K562 (cell line): ENCODE results near the gene SNAPC5. TPM values are rescaled to one million over a fixed set of nuclear protein-coding genes. Genes with fewer than 3 reads are reported as not detected.
A peak's percentile ranks its signal among the peaks of the same experiment; 100 is the strongest.

Experiments used
- BMI1 ChIP-seq: fragments of 150-350 bp; IDR thresholded peaks from 2 replicates; pipeline ENCODE4 v1.6.1; 2014; ENCODE audit warnings: low read length
- C11orf30 ChIP-seq: fragments of 450-650 bp; IDR thresholded peaks from 2 replicates; pipeline ENCODE4 v1.6.1; 2016; ENCODE audit warnings: low read depth, mild to moderate bottlenecking
- CXXC5 ChIP-seq: fragments of 250-450 bp; sonication (Bioruptor Pico); IDR thresholded peaks from 2 replicates; pipeline ENCODE4 v1.8.0; 2022; ENCODE audit warnings: inconsistent platforms, mild to moderate bottlenecking, moderate library complexity
- ESRRA ChIP-seq: fragments of 450-650 bp; IDR thresholded peaks from 2 replicates; pipeline ENCODE4 v1.6.1; 2014; ENCODE audit warnings: low read depth, mild to moderate bottlenecking, moderate library complexity, borderline replicate concordance
- FOXK2 ChIP-seq, 2 experiments: fragments of 450-650 bp; IDR thresholded peaks in 1 of 2; conservative IDR thresholded peaks in 1 of 2; 2 replicates each; pipeline ENCODE4 v1.6.1; 2016; ENCODE audit warnings: low read depth in 2 of 2, mild to moderate bottlenecking in 1 of 2
- GATA2 ChIP-seq: sonication (generic); formaldehyde crosslinking; IDR thresholded peaks from 2 replicates; pipeline ENCODE4 v1.4.0; 2020; ENCODE audit warnings: mild to moderate bottlenecking, missing genetic modification reagents
- GTF2A2 ChIP-seq: IDR thresholded peaks from 2 replicates; pipeline ENCODE4 v1.6.1; 2016; ENCODE audit warnings: mild to moderate bottlenecking, missing genetic modification characterization, missing compliant biosample characterization
- MCM3 ChIP-seq: fragments of 450-650 bp; IDR thresholded peaks from 2 replicates; pipeline ENCODE4 v1.6.1; 2016
- NELFE ChIP-seq: IDR thresholded peaks from 2 replicates; pipeline ENCODE4 v1.6.1; 2011; ENCODE audit warnings: mild to moderate bottlenecking; ENCODE audit not compliant: insufficient read depth, insufficient read length
- PRDM10 ChIP-seq: fragments of 450-650 bp; IDR thresholded peaks from 2 replicates; pipeline ENCODE4 v1.6.1; 2018; ENCODE audit not compliant: partially characterized antibody
- PRPF4 ChIP-seq: fragments of 200-400 bp; formaldehyde crosslinking; IDR thresholded peaks from one replicate; pipeline ENCODE4 v1.6.1; 2017; ENCODE audit warnings: low read length, low read depth, mild to moderate bottlenecking; ENCODE audit not compliant: insufficient read depth, poor library complexity, severe bottlenecking
- PYGO2 ChIP-seq: fragments of 450-650 bp; IDR thresholded peaks from 2 replicates; pipeline ENCODE4 v1.6.1; 2016; ENCODE audit warnings: mild to moderate bottlenecking, missing genetic modification characterization, moderate library complexity, missing compliant biosample characterization
- RFX7 ChIP-seq: fragments of 250-450 bp; sonication (Bioruptor Pico); IDR thresholded peaks from 2 replicates; pipeline ENCODE4 v1.5.1; 2021; ENCODE audit warnings: mild to moderate bottlenecking
- SMC3 ChIP-seq: conservative IDR thresholded peaks from 2 replicates; pipeline ENCODE4 v1.6.1; 2011; ENCODE audit warnings: low read depth, low read length, improper control_type of control experiment; ENCODE audit not compliant: insufficient read depth
- SP2 ChIP-seq: IDR thresholded peaks from 2 replicates; pipeline ENCODE4 v1.6.1; 2011; ENCODE audit warnings: mild to moderate bottlenecking, low read depth, low read length, moderate library complexity; ENCODE audit not compliant: poor library complexity, severe bottlenecking; ENCODE audit errors: extremely low read depth
- TCFL5 ChIP-seq: fragments of 250-450 bp; sonication (Bioruptor Pico); conservative IDR thresholded peaks from 2 replicates; pipeline ENCODE4 v1.6.1; 2021; ENCODE audit warnings: mild to moderate bottlenecking, moderate library complexity, matching md5 sums
- ZNF253 ChIP-seq: fragments of 250-450 bp; sonication (Bioruptor Pico); conservative IDR thresholded peaks from 2 replicates; pipeline ENCODE4 v1.6.1; 2021; ENCODE audit warnings: mild to moderate bottlenecking
- ZNF79 ChIP-seq: fragments of 250-450 bp; sonication (Bioruptor Pico); IDR thresholded peaks from 2 replicates; pipeline ENCODE4 v1.4.0; 2020; ENCODE audit warnings: low read depth, mild to moderate bottlenecking, moderate library complexity
- polyA plus RNA-seq, 8 experiments: library from polyadenylated mRNA; depleted of rRNA in 4 of 8; stranded (reverse) in 5 of 8; unstranded in 3 of 8; fragments of >200 nt; fragmentation: Nextera tagmentation in 2 of 8; fragmentation: Illumina TruSeq in 1 of 8; extraction: Ambion mirVana in 2 of 8; extraction: Trizol in 1 of 8; gene quantifications; 2 replicates each; pipeline versions ENCODE4 v1.2.1 to v1.2.3, GENCODE V29; 2011 to 2014; ENCODE audit warnings: inconsistent platforms in 1 of 8, missing spikeins in 1 of 8
- total RNA-seq, 7 experiments: library from RNA; depleted of rRNA in 6 of 7; stranded (reverse); fragments of >200 nt in 6 of 7; fragmentation: Illumina TruSeq in 2 of 7; extraction: Trizol in 2 of 7; gene quantifications; 2 replicates each; pipeline versions ENCODE4 v1.2.1 to v1.2.3, GENCODE V29; 2011 to 2021; ENCODE audit warnings: low replicate concordance in 1 of 7
- TF ChIP-seq, protein P1 (sequence below): sonication (generic); formaldehyde crosslinking; IDR thresholded peaks from 2 replicates; pipeline ENCODE4 v1.8.0; 2022; ENCODE audit warnings: mild to moderate bottlenecking, missing genetic modification reagents, borderline replicate concordance
- TF ChIP-seq, protein P2 (sequence below): sonication (generic); formaldehyde crosslinking; IDR thresholded peaks from 2 replicates; pipeline ENCODE4 v1.8.0; 2022; ENCODE audit warnings: mild to moderate bottlenecking, missing genetic modification reagents

Gene SNAPC5
- total and polyA plus RNA-seq, 9 of the 15 experiments (the other 6 are each of a cell fraction or from before 2014, with no cell fraction given), result 52.8 to 155 (median 96.5) TPM

DNA sequence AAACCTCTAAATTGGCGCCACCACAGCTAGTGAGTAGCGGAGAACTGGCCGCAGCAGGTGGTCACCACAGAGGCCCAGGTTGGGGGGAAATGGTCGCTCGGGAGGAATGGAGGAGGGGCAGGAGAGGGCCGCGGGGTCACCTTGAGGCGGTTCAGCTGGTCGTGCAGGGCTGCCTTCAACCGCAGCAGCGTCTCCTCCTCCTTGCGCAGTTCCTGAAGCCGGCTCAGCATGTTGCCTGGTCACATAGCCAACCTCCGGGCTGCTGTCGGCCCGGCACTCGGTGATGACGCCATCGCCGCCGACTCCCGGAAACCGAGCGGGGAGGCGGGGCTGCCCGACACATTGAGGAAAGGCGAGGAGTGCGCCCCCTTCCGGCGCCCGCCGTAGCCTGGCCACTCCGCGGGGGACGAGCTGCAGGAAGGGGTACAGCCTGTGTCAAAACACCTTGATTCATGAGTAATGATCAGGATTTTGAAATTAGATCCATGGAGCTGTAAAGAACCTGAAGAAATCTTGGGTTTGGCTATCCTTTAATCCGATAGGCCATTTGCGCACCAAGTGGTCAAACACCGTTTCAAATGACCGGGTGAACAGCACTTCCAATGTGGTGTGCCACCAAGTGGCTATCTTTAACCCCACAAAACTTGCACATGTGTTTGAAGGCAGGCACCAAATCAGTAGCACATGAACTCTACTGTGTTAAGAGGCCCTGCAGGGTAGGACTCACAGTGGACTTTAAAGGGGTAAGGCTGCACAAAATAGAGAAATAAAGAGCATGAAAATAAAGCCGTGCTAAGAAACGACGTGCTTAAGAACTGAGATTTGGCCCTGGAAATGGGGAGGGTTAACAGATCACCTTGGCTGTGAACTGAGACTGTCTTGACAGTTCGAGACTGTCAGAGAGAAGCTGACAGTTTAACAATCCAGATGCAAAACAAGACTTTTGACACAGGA is at the start of gene SNAPC5 (continued):
- TF ChIP-seq SP2 (no peak), ESRRA (peak; percentile 97), FOXK2 (conservative IDR thresholded peaks at IDR 0.05 in 1 of 2, IDR thresholded peaks at IDR 0.05 in 1 of 2; ENCODE audit: low read depth in 2 of 2) (peak; percentile 91 to 92), GATA2 (CRISPR knock-in tag) (no peak), ZNF79 (CRISPR knock-in tag) (no peak), SMC3 (peak; percentile 31), NELFE (no peak), BMI1 (no peak), PYGO2 (no peak), MCM3 (no peak), TCFL5 (CRISPR knock-in tag) (no peak), ZNF253 (peak; percentile 82), CXXC5 (CRISPR knock-in tag) (peak; percentile 67), RFX7 (CRISPR knock-in tag) (0 out of 2 replicates have a peak, but pooled peaks have one; percentile 76), C11orf30 (peak; percentile 95), PRPF4 (peak; percentile 38), PRDM10 (peak; percentile 56), GTF2A2 (tag) (no peak)
- TF ChIP-seq, protein P1, sequence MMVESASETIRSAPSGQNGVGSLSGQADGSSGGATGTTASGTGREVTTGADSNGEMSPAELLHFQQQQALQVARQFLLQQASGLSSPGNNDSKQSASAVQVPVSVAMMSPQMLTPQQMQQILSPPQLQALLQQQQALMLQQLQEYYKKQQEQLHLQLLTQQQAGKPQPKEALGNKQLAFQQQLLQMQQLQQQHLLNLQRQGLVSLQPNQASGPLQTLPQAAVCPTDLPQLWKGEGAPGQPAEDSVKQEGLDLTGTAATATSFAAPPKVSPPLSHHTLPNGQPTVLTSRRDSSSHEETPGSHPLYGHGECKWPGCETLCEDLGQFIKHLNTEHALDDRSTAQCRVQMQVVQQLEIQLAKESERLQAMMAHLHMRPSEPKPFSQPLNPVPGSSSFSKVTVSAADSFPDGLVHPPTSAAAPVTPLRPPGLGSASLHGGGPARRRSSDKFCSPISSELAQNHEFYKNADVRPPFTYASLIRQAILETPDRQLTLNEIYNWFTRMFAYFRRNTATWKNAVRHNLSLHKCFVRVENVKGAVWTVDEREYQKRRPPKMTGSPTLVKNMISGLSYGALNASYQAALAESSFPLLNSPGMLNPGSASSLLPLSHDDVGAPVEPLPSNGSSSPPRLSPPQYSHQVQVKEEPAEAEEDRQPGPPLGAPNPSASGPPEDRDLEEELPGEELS (CRISPR knock-in tag), result peak; percentile 86; the same call in 1 of the 2 replicates
- TF ChIP-seq, protein P2, sequence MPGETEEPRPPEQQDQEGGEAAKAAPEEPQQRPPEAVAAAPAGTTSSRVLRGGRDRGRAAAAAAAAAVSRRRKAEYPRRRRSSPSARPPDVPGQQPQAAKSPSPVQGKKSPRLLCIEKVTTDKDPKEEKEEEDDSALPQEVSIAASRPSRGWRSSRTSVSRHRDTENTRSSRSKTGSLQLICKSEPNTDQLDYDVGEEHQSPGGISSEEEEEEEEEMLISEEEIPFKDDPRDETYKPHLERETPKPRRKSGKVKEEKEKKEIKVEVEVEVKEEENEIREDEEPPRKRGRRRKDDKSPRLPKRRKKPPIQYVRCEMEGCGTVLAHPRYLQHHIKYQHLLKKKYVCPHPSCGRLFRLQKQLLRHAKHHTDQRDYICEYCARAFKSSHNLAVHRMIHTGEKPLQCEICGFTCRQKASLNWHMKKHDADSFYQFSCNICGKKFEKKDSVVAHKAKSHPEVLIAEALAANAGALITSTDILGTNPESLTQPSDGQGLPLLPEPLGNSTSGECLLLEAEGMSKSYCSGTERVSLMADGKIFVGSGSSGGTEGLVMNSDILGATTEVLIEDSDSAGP, result no peak
